ENCODE data around the gene PIK3R2.

GRCh38 chr19:18122424-18122823 lies 30.5 kb upstream of the PIK3R2 start:
- TF ChIP-seq CTCF (conservative IDR thresholded peaks at IDR 0.05; ENCODE audit: low read depth, low read length) = no peak
- TF ChIP-seq RCOR1 (IDR thresholded peaks at IDR 0.05; ENCODE audit: insufficient replicate concordance, low read length) = no peak
- TF ChIP-seq NFE2L2 (IDR thresholded peaks at IDR 0.05; ENCODE audit: low read depth, low read length) = no peak
- no peak for TF ChIP-seq POLR2A (IDR thresholded peaks at IDR 0.05; ENCODE audit: low read depth, low read length)
- TF ChIP-seq BHLHE40 (IDR thresholded peaks at IDR 0.05; ENCODE audit: low read depth, low read length) = no peak
- no peak for TF ChIP-seq RAD21 (IDR thresholded peaks at IDR 0.05; ENCODE audit: low read length)
- TF ChIP-seq SMC3 (IDR thresholded peaks at IDR 0.05; ENCODE audit: low read depth, low read length) = no peak
- TF ChIP-seq CHD1 (IDR thresholded peaks at IDR 0.05; ENCODE audit: low read depth, low read length) = no peak
- TF ChIP-seq MAFK (IDR thresholded peaks at IDR 0.05; ENCODE audit: low read depth, low read length) = no peak
- TF ChIP-seq FOS (IDR thresholded peaks at IDR 0.05; ENCODE audit: low read depth, low read length) = no peak
- TF ChIP-seq MXI1 (IDR thresholded peaks at IDR 0.05; ENCODE audit: borderline replicate concordance, low read depth, low read length) = no peak
- TF ChIP-seq RFX5 (IDR thresholded peaks at IDR 0.05; ENCODE audit: low read depth, low read length) = no peak
